Urinary bladder (tissue), 4 donors: ENCODE data around the gene RNF217. TPM values are rescaled to one million over a fixed set of nuclear protein-coding genes. Genes with fewer than 3 reads are reported as not detected.

Experiments
- DNase-seq: peaks from one replicate; pipeline ENCODE4 v3.0.0-alpha.2; 2015; ENCODE audit errors: extremely low spot score
- H3K27ac ChIP-seq: one replicate; pipeline ENCODE4 v1.5.1; 2013; ENCODE audit warnings: low read depth, mild to moderate bottlenecking, moderate library complexity
- H3K36me3 ChIP-seq: one replicate; pipeline ENCODE4 v1.6.1; 2013; ENCODE audit warnings: mild to moderate bottlenecking, moderate library complexity; ENCODE audit not compliant: insufficient read depth
- H3K4me1 ChIP-seq: one replicate; pipeline ENCODE4 v1.6.1; 2013; ENCODE audit warnings: mild to moderate bottlenecking, moderate library complexity; ENCODE audit not compliant: insufficient read depth
- H3K4me3 ChIP-seq: one replicate; pipeline ENCODE4 v1.5.1; 2013; ENCODE audit warnings: low read depth, low read length
- WGBS: extraction: QIAGEN DNeasy Blood & Tissue Kit; methylation state at CpG from one replicate; pipeline ENCODE4 v1.1.7; 2013; 5-methylcytosine and 5-hydroxymethylcytosine counted together
- polyA plus RNA-seq: library from polyadenylated mRNA; stranded (reverse); fragments of 200-250 nt; gene quantifications from one replicate; pipeline ENCODE4 v1.2.3, GENCODE V29; 2013
- total RNA-seq: library from RNA; depleted of rRNA; stranded (reverse); fragments of >200 nt; gene quantifications from one replicate; pipeline ENCODE4 v1.2.3, GENCODE V29; 2014
- donor health status: healthy with polysubstance abuse.
- donor health status: healthy.

Gene RNF217
- total and polyA plus RNA-seq, 2 donors: 7.9 to 51.7 TPM

DNA sequence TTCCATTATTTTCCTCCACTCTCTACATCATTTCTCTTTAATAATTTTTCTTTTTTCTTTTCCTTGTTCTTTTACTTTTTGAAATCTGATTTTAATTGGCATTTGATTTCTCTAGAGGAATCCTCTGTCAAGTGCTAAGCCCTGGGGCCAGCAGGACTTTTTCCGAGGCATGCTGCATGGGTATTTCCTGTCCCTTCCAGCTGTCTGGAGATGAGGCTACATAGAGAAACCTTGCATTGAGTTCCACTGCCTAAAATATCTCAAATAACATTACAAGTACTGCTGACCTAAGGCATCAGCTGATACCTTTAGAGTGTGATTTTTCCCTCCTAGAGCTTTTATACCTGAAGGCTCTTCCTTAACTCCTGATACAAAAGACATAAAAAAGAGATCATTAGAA lies 6.2 kb downstream of the RNF217 start:
- Histone ChIP-seq H3K36me3 (no peaks in the 10 kb centered on the region), H3K4me3 (no peak overlapping the region), H3K27ac (no peak overlapping the region), H3K4me1 (peaks cover 2% of the 10 kb centered on the region)
- no peak for DNase-seq
- 49% methylated on average over 1 of the region's 1 CpG for WGBS

DNA sequence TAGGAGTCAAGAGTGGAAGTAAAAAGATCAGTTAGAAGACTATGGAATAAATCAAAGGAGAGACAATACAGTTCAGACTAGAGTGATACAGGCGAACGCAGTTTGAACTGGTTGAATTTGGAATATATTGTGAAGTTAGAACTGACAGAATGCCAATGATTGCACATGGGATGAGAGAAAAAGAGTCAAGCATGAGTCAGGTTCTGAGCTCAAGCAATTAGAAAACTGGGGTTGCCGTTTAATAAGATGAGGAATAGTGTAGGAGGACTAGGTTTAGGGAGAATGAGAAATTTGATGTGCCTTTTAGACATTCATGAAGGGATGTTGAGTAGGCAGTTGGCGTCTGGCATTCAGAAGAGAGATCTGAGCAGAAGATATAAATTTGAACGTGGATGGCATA lies 8.0 kb downstream of the RNF217 start:
- peaks cover 2% of the 10 kb centered on the region for H3K4me1 ChIP-seq
- H3K36me3 ChIP-seq: no peaks in the 10 kb centered on the region
- WGBS: 93% methylated on average over 5 of the region's 5 CpGs
- no peak overlapping the region for H3K4me3 ChIP-seq
- DNase-seq: no peak
- H3K27ac ChIP-seq: no peak overlapping the region

DNA sequence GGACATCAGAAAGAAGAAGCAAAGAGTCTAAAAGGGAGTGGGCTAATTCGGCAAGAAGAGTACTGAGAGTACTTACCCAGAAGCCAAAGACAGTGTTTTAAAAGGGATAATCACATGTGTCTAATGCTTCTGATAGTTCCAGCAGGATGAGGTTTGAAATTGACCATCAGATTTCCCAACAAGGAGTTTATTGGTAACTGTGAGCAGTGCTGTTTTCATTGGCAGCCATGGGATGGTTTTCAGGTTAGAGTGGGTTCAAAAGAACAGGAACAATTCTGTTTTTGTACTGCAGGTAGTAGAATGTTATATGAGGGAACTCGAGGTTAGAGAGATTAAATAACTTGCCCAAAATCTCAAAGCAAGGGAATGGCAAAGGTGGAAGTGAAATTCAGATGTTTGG lies 8.5 kb downstream of the RNF217 start:
- Histone ChIP-seq H3K4me3 (no peak overlapping the region), H3K27ac (no peak overlapping the region), H3K4me1 (peaks cover 2% of the 10 kb centered on the region), H3K36me3 (no peaks in the 10 kb centered on the region)
- no peak for DNase-seq
- 95% methylated on average over 2 of the region's 2 CpGs for WGBS

DNA sequence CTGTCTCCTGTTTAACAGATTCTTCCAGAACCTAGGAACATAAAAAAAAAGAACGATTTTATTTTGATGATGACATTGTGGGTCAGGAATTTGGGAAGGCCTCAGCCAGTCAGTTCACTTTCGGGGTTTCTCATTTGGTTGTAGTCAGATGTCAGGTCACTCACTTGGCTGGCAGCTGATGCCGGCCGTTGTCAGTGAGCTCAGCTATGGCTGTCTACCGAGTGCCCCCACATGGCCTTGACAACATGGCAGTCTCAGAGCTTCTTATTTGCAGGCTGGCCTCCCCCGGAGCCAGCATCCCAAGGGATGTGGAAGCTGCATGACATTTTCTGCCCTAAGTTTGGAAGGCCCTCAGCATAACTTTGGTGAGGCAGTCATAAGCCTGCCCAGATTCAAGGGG lies 11.5 kb downstream of the RNF217 start:
- Histone ChIP-seq H3K36me3 (no peaks in the 10 kb centered on the region), H3K4me3 (no peak overlapping the region), H3K27ac (no peak overlapping the region), H3K4me1 (no peaks in the 10 kb centered on the region)
- WGBS: 91% methylated on average over 6 of the region's 6 CpGs
- DNase-seq: no peak

DNA sequence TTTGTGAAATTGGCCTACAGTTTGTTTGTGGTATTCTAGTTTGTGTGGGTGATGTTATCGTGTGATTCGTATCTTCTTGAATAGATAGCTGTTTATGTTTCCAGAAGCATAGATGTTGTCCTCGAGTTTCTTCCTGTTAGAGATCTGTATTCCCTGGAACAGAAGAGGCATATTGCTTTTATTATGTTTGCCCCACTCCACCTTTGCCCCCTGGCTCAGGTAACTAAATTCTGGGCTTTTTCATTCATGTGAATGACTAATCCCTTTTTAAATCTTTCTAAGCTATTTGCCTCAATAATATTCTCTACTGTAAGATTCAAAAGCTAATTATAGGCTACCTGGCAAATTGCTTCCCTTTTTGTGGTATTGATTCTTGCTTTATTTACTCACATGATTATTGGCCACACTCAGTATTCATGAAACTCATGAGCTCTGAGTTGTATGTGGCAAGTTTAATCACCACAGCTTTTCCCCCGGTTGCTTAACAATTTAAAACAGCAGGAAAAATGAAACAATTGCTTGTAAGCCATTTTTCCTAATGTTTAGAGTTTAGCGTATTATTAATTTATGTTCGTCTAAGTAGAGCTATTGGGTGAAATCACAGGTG lies 12.6 kb downstream of the RNF217 start:
- no peak overlapping the region for H3K27ac ChIP-seq
- no peaks in the 10 kb centered on the region for H3K36me3 ChIP-seq
- H3K4me3 ChIP-seq: no peak overlapping the region
- WGBS: 88% methylated on average over 6 of the region's 6 CpGs
- no peaks in the 10 kb centered on the region for H3K4me1 ChIP-seq
- no peak for DNase-seq

DNA sequence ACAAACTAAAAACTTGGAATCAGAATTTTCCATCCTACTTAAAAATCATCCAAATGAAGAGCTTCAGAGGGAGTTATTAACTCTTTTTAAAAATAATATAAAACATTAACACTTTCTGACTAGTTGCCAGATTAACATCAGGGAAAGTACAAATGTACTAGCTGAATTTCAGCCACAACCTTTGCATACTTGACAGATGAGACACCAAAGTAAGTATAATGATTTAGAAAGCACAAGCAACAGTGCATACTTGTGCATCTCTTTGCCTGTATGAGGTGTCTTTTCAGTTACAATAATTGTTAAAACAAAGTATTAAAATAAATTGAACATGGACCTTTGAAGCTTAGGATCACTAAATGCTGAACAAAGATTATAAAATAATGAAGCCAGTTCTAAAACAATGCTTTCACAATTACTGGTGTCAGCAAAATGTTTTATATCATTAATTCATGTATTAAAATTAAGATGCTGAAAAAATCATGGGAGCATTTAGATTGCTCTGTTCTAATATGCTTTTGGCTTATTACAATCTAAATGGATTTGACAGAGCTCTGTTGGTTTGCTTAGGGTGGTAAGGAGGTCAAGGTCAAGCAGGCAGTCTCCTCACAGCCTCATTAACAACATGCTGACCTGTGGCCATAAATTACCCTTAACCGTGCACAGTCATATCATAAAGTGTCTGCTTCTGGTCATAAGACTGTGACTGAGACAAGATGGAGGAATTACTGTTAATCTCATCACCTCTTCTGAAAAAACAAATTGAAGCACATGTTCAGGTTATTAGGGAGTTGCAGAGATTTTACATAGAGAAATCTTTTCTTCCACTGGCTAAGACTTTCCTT lies 15.1 kb downstream of the RNF217 start:
- Histone ChIP-seq H3K27ac (no peak overlapping the region), H3K36me3 (no peaks in the 10 kb centered on the region), H3K4me1 (no peaks in the 10 kb centered on the region), H3K4me3 (no peak overlapping the region)
- DNase-seq: no peak
- 72% methylated on average over 1 of the region's 1 CpG for WGBS

DNA sequence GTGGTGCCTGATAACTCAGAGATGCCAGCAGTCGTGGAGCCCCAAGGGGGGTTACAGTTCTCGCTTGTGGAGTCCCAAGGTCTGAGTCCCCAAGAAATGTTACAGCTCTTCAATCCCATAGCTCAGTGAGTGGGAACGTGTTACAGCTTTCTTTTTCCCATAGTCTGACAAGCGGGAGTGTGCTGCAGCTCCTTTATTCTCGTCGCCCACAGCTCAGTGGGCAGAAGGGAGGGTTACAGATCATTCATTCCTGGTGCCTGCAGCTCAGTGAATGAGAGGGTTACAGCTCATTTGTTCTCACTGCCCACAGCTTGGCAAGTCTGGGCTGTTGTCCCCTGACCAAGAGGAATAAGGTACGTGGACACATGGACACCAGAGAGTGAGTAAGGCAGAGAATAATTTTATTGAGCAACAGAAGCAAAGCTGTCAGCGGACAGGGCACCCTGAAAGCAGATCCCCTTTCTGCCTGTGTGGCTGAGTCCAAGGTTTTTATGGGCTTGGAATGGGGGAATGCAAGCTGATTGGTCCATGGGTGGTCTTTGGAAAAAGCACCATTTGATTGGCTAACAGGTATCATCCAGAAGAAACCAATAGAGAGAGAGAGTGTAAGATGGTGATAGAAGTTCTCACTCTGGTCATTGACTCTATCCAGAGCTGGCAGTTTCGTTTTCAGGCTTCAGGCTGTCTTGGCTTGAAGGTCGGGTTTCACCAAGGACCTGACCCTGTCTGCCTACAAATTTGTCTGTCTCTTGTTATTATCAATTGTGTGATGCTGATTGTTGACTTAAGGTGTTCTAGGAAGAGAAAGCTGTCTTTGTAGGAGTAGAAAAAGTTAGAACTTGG lies 16.4 kb downstream of the RNF217 start:
- 97% methylated on average over 10 of the region's 10 CpGs for WGBS
- no peak overlapping the region for H3K4me3 ChIP-seq
- no peak overlapping the region for H3K27ac ChIP-seq
- H3K4me1 ChIP-seq: no peaks in the 10 kb centered on the region
- DNase-seq: no peak
- H3K36me3 ChIP-seq: no peaks in the 10 kb centered on the region

DNA sequence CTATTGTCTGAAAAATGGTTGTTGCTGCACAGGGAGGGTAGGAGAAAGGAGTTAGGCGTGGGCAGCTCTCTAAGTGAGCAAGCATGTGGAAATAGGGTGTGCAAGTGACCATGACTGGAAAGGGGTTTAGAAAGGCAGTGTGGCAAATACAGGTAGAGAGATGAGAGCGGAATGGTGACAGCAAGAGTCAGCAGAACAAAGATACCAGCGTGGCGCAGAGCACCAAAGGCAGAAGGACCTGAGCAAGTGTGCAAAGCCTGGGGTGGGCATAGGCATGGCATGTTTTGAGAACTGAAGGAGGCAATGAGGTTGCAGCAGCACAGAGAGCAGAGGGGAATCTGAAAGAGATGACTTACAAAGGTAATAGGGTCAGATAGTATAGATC lies 17.0 kb downstream of the RNF217 start:
- 98% methylated on average over 4 of the region's 4 CpGs for WGBS
- DNase-seq: no peak
- Histone ChIP-seq H3K27ac (no peak overlapping the region), H3K4me1 (no peaks in the 10 kb centered on the region), H3K36me3 (no peaks in the 10 kb centered on the region), H3K4me3 (no peak overlapping the region)

DNA sequence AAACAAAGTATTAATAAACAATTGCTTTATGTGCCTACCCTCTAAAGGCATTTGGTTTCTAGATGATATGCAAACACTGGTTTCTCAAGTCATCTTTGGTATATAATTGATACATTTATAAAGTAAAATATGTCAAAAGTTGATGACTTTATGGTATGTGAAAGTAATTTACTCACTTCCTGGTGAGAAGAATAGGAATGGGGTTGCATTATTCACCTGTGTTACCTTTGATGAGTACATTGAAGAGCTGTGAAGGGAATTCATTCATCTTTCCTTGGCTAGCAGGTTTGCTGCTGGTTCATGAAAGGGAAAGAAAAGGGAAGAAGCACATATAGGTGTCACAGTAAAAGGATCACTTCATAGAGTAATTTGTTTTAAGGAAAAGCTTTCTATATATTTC lies 20.4 kb downstream of the RNF217 start:
- Histone ChIP-seq H3K4me1 (no peaks in the 10 kb centered on the region), H3K27ac (no peak overlapping the region), H3K36me3 (no peaks in the 10 kb centered on the region), H3K4me3 (no peak overlapping the region)
- no peak for DNase-seq

DNA sequence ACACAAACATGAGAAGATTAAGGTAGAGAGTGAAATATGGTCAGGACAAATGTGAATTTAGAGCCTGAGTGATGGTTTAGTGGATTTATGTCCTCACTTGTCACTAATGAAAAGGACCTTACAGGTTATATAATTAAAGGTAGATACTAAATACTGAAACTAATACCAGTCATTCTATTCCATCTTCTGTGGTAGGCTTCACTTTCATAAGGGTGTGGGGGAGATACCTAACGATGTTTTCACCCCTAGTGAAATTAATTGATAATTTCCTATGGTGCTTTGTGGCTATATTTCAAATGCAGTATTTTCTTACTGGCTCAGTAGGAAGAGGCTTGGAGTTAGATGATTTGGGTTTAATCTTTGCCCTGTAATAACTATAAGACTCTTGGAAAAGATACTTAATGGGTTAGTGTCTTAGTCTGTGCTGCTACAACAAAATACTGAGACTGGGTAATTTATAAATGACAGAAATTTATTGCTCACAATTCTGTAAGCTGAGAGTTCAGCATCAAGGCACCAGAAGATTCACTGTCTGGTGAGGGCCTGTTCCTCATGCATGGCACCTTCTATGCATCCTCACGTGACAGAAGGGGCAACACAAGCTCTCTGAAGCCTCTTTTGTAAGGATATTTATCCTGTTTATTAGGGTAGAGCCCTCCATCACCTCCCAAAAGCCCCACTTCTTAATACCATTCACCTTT lies 21.3 kb downstream of the RNF217 start:
- no peak for DNase-seq
- no peaks in the 10 kb centered on the region for H3K4me1 ChIP-seq
- WGBS: 84% methylated on average over 2 of the region's 2 CpGs
- H3K27ac ChIP-seq: no peak overlapping the region
- H3K36me3 ChIP-seq: no peaks in the 10 kb centered on the region
- H3K4me3 ChIP-seq: no peak overlapping the region

DNA sequence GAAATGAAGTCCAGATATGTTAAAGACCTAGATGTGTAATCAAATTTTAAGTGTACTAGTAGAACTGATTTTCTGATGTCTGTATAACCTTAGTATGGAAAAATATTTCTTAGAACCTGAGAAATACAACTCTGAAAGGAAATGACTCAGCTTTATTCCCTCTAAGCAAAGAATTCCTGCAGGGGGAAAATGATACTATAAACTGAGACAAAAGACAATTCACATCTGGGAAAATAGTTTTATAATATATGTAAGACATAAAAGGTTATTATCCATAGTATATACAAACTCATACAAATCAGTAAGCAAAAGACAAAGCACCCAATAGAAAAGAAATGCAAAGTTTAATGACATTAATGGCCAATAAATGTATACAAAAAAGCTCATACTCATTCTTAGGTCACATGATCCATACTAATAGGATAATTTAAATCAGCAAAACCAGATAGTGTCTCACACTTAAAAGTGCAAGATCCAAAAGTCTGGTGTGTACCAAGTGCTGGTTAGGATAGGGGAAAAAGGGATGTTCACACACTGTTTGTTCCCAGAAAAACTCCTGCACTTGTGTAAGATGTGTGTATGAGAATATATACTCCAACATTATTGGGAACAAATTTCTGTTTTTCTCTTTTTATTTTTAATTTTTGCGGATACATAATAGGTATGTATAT lies 22.6 kb downstream of the RNF217 start:
- 97% methylated on average over 1 of the region's 1 CpG for WGBS
- no peaks in the 10 kb centered on the region for H3K4me1 ChIP-seq
- H3K36me3 ChIP-seq: no peaks in the 10 kb centered on the region
- H3K4me3 ChIP-seq: no peak overlapping the region
- no peak for DNase-seq
- no peak overlapping the region for H3K27ac ChIP-seq

DNA sequence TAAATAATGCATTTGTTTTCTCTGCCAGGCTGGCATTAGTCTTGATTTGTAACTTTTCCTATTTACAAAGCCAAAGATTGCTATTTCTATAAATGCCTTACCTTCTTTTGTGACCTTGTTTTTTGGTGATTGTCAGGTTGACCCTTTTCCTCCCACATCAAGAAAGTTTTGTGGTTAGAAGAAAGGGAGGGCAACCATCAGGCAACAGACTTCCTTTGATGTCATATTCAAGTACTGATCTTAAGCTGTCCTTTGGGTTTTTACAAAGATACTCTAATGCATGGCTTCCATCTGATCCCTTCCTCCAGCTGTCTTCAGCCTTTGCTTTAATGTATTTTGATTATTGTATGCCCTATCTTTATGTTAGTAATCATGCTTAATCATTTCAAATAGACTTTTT lies 23.9 kb downstream of the RNF217 start:
- no peak for DNase-seq
- no peaks in the 10 kb centered on the region for H3K4me1 ChIP-seq
- H3K36me3 ChIP-seq: no peaks in the 10 kb centered on the region
- no peak overlapping the region for H3K27ac ChIP-seq
- no peak overlapping the region for H3K4me3 ChIP-seq

DNA sequence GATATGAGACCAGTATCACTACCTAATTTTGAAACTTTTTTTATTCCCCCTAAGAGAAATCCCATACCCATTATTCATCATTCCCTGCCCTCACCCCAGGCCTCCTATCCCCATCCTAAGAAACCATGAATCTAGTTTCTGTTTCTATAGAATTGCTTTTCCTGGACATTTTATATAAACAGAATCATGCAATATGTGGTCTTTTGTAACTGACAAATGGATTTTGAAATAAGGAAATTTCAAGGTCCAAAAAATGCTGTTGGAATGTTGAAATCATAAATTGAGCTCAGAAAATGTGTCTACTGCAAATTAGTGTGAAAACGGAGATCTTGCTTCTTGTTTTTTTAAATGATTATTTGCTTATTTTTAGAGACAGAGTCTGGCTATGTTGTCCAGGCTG lies 25.1 kb downstream of the RNF217 start:
- H3K4me1 ChIP-seq: no peaks in the 10 kb centered on the region
- DNase-seq: no peak
- H3K27ac ChIP-seq: no peak overlapping the region
- H3K4me3 ChIP-seq: no peak overlapping the region
- no peaks in the 10 kb centered on the region for H3K36me3 ChIP-seq
- WGBS: 94% methylated on average over 1 of the region's 1 CpG
